ENCODE data around the gene GUCY1B1. TPM values are rescaled to one million over a fixed set of nuclear protein-coding genes. Genes with fewer than 3 reads are reported as not detected.

The GUCY1B1 gene
- total RNA-seq, 1 experiment from 2014 or later = not detected

DNA sequence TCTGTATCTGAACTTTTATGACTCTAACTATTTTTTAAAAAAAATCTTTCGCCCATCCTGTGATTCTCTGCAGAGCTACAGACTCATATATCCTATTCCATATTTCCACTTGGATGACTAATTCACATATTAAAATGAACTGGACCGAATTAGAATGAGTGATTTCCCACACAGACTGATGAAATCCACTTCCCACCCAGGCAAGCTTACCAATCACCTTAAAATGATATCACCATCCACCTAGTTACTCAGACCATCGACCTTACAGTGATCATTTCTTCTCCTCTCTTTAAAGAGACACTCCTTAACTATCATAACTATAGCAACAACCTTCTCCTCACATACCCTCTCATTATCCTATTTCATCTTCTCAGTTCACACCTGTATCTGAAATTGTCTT is 34.1 kb upstream of the GUCY1B1 start (continued):
- TF ChIP-seq, protein P1, sequence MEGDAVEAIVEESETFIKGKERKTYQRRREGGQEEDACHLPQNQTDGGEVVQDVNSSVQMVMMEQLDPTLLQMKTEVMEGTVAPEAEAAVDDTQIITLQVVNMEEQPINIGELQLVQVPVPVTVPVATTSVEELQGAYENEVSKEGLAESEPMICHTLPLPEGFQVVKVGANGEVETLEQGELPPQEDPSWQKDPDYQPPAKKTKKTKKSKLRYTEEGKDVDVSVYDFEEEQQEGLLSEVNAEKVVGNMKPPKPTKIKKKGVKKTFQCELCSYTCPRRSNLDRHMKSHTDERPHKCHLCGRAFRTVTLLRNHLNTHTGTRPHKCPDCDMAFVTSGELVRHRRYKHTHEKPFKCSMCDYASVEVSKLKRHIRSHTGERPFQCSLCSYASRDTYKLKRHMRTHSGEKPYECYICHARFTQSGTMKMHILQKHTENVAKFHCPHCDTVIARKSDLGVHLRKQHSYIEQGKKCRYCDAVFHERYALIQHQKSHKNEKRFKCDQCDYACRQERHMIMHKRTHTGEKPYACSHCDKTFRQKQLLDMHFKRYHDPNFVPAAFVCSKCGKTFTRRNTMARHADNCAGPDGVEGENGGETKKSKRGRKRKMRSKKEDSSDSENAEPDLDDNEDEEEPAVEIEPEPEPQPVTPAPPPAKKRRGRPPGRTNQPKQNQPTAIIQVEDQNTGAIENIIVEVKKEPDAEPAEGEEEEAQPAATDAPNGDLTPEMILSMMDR (IDR thresholded peaks at IDR 0.05 in 2 of 3, conservative IDR thresholded peaks at IDR 0.05 in 1 of 3; ENCODE audit: borderline replicate concordance in 1 of 3, insufficient read depth in 1 of 3, low read depth in 2 of 3, low read length in 2 of 3) = no peak
- TF ChIP-seq, protein P2, sequence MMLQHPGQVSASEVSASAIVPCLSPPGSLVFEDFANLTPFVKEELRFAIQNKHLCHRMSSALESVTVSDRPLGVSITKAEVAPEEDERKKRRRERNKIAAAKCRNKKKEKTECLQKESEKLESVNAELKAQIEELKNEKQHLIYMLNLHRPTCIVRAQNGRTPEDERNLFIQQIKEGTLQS (IDR thresholded peaks at IDR 0.05) = no peak
- no peak for TF ChIP-seq CEBPB (IDR thresholded peaks at IDR 0.05; ENCODE audit: low read depth)
- TF ChIP-seq, protein P3, sequence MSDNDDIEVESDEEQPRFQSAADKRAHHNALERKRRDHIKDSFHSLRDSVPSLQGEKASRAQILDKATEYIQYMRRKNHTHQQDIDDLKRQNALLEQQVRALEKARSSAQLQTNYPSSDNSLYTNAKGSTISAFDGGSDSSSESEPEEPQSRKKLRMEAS (IDR thresholded peaks at IDR 0.05) = no peak
- no peak for TF ChIP-seq ZFX (IDR thresholded peaks at IDR 0.05)
- TF ChIP-seq YY1 (IDR thresholded peaks at IDR 0.05; ENCODE audit: extremely low read depth, insufficient replicate concordance, low read depth, low read length) = no peak

DNA sequence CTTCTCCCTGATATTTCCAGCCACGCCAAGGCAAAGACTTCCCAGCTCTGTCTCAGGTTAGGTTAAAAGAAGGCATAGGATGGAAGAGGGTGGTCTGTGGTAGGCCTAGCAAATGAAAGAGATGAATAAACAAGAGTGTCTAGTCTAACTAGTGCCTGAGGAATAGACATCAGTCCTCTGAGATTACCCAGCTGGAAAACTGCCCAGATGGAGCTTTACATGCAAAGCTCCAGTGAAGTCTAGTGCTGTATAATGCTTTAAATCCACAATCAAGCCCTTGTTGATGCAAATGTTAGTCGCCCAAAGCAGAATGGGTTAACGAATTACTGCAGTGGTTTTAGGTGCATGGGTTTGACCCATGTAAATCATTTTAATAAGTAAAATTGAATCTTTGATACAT is 24.8 kb upstream of the GUCY1B1 start:
- Histone ChIP-seq H3K27ac (ENCODE audit: low read depth, low read length) (no peak overlapping the region), H3K9me2 (ENCODE audit: insufficient read depth) (no peaks in the 10 kb centered on the region), H3K79me2 (ENCODE audit: insufficient read depth, low read length) (no peaks in the 10 kb centered on the region), H3K4me1 (ENCODE audit: control insufficient read depth in 1 of 2, insufficient read depth in 2 of 2, low read length in 2 of 2) (no peaks in the 10 kb centered on the region), H3K4me3 (replicated peaks in 1 of 2; ENCODE audit: low read depth in 1 of 2, low read length in 2 of 2) (no peak overlapping the region), H3K36me3 (ENCODE audit: control insufficient read depth in 1 of 2, insufficient read depth in 2 of 2, low read length in 2 of 2) (no peaks in the 10 kb centered on the region), H3K9me3 (ENCODE audit: control insufficient read depth in 1 of 2, insufficient read depth in 1 of 2, low read depth in 1 of 2, low read length in 2 of 2) (no peaks in the 10 kb centered on the region), H2AFZ (ENCODE audit: low read depth, low read length, poor library complexity, severe bottlenecking) (no peak overlapping the region), H3K4me2 (ENCODE audit: low read length) (no peak overlapping the region), H4K20me1 (ENCODE audit: insufficient read depth) (no peaks in the 10 kb centered on the region), H3K27me3 (ENCODE audit: insufficient read depth, low read length) (no peaks in the 10 kb centered on the region), H3K9ac (ENCODE audit: low read length) (no peak overlapping the region)
- ATAC-seq = no peak
- intact Hi-C loops (cut with micrococcal nuclease) = no loop called here
- no peak for DNase-seq (ENCODE audit: low read depth, low spot score)
- ChIA-PET RAD21 (ENCODE audit: low non-redundant PET in 1 of 2, low total read pairs in 2 of 2, uncharacterized antibody in 2 of 2, unreplicated experiment in 2 of 2) (no interaction called here), CTCF (no interaction called here), POLR2A (no interaction called here)
- BruUV-seq (replicated peaks) = no TSS peak
- TF ChIP-seq, protein P2 (IDR thresholded peaks at IDR 0.05) = no peak
- no peak for TF ChIP-seq EZH2 (IDR thresholded peaks at IDR 0.05)
- TF ChIP-seq, protein P4, sequence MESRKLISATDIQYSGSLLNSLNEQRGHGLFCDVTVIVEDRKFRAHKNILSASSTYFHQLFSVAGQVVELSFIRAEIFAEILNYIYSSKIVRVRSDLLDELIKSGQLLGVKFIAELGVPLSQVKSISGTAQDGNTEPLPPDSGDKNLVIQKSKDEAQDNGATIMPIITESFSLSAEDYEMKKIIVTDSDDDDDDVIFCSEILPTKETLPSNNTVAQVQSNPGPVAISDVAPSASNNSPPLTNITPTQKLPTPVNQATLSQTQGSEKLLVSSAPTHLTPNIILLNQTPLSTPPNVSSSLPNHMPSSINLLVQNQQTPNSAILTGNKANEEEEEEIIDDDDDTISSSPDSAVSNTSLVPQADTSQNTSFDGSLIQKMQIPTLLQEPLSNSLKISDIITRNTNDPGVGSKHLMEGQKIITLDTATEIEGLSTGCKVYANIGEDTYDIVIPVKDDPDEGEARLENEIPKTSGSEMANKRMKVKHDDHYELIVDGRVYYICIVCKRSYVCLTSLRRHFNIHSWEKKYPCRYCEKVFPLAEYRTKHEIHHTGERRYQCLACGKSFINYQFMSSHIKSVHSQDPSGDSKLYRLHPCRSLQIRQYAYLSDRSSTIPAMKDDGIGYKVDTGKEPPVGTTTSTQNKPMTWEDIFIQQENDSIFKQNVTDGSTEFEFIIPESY (IDR thresholded peaks at IDR 0.05; ENCODE audit: extremely low read depth, insufficient replicate concordance, low read length) = no peak
- no peak for TF ChIP-seq YY1 (IDR thresholded peaks at IDR 0.05; ENCODE audit: extremely low read depth, insufficient replicate concordance, low read depth, low read length)

Measured in HCT116 (cell line).